PFSK-1 (cell line): ENCODE measurements around the gene NEU1.

Experiments used
- POLR2AphosphoS5 ChIP-seq: IDR thresholded peaks from 2 replicates; pipeline ENCODE4 v1.6.1; 2012; ENCODE audit warnings: low read depth, mild to moderate bottlenecking, control low read depth, low read length, moderate library complexity
- TF ChIP-seq, protein P1 (sequence below), 2 experiments: IDR thresholded peaks; 2 replicates each; pipeline versions ENCODE4 v1.6.1 to v1.8.0; 2011 to 2012; ENCODE audit warnings: low read depth in 2 of 2, low read length in 2 of 2, control low read depth in 1 of 2, inconsistent platforms in 1 of 2, mild to moderate bottlenecking in 1 of 2, moderate library complexity in 1 of 2; ENCODE audit not compliant: insufficient read depth in 1 of 2

DNA sequence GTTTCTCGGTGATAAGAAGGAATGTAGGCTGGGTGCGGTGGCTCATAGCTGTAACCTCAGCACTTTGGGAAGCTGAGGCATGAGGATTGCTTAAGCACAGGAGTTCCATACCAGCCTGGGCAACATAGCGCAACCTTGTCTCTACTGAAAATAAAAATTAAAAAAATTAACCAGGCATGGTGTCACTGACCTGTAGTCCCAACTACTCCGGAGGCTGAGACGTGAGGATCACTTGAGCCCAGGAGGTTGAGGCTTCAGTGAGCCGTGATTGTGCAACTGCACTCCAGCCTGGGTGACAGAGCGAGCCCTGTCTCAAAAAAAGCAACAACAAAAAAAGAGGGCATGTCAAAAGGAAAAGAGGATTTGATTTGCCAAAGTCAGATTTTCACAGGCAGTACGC lies 3.9 kb downstream of the NEU1 start:
- TF ChIP-seq, protein P1, sequence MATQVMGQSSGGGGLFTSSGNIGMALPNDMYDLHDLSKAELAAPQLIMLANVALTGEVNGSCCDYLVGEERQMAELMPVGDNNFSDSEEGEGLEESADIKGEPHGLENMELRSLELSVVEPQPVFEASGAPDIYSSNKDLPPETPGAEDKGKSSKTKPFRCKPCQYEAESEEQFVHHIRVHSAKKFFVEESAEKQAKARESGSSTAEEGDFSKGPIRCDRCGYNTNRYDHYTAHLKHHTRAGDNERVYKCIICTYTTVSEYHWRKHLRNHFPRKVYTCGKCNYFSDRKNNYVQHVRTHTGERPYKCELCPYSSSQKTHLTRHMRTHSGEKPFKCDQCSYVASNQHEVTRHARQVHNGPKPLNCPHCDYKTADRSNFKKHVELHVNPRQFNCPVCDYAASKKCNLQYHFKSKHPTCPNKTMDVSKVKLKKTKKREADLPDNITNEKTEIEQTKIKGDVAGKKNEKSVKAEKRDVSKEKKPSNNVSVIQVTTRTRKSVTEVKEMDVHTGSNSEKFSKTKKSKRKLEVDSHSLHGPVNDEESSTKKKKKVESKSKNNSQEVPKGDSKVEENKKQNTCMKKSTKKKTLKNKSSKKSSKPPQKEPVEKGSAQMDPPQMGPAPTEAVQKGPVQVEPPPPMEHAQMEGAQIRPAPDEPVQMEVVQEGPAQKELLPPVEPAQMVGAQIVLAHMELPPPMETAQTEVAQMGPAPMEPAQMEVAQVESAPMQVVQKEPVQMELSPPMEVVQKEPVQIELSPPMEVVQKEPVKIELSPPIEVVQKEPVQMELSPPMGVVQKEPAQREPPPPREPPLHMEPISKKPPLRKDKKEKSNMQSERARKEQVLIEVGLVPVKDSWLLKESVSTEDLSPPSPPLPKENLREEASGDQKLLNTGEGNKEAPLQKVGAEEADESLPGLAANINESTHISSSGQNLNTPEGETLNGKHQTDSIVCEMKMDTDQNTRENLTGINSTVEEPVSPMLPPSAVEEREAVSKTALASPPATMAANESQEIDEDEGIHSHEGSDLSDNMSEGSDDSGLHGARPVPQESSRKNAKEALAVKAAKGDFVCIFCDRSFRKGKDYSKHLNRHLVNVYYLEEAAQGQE (IDR thresholded peaks at IDR 0.05; ENCODE audit: insufficient read depth in 1 of 2, low read depth in 2 of 2, low read length in 2 of 2), result no peak
- no peak for TF ChIP-seq POLR2AphosphoS5
